WTC11 (cell line): ENCODE data around the gene RNPEPL1. TPM values are rescaled to one million over a fixed set of nuclear protein-coding genes. Genes with fewer than 3 reads are reported as not detected.

Experiments
- ATAC-seq: fragments of 200-7000 bp; cut with Tn5 transposase; 2 replicates; pipeline ENCODE4 v1.10.0; 2021; ENCODE audit warnings: mild to moderate bottlenecking, moderate library complexity
- CTCF ChIA-PET: fragments of 300-600 bp; sonication (Branson Sonifier 250); formaldehyde crosslinking; loops from one replicate; lab custom pipeline; 2021; ENCODE audit warnings: antibody characterized with exemption; lab: Charles Lee
- POLR2A ChIA-PET: fragments of 350-600 bp; sonication (Branson Sonifier 250); formaldehyde crosslinking; loops from one replicate; lab custom pipeline; 2021; ENCODE audit warnings: antibody characterized with exemption; lab: Charles Lee
- DNase-seq: peaks from one replicate; pipeline ENCODE4 v3.0.0; 2021; ENCODE audit warnings: low spot score
- H3K27ac Mint-ChIP-seq: 2 replicates; pipeline ENCODE4 v1.8.0; 2021; ENCODE audit warnings: mixed read lengths
- H3K27me3 Mint-ChIP-seq: 2 replicates; pipeline ENCODE4 v1.8.0; 2021; ENCODE audit warnings: low read depth, mild to moderate bottlenecking, moderate library complexity, mixed read lengths
- H3K36me3 Mint-ChIP-seq: 2 replicates; pipeline ENCODE4 v1.8.0; 2021; ENCODE audit warnings: mixed read lengths
- H3K4me1 Mint-ChIP-seq: 2 replicates; pipeline ENCODE4 v1.8.0; 2022; ENCODE audit warnings: mixed read lengths
- H3K4me3 Mint-ChIP-seq: 2 replicates; pipeline ENCODE4 v1.8.0; 2021; ENCODE audit warnings: mild to moderate bottlenecking, moderate library complexity, mixed read lengths
- H3K9me3 Mint-ChIP-seq: 2 replicates; pipeline ENCODE4 v1.8.0; 2021; ENCODE audit warnings: mixed read lengths
- FOXK1 ChIP-seq: sonication (generic); formaldehyde crosslinking; IDR thresholded peaks from 2 replicates; pipeline ENCODE4 v1.8.0; 2022; ENCODE audit warnings: mild to moderate bottlenecking, moderate library complexity, missing genetic modification reagents
- FOXP1 ChIP-seq: sonication (generic); formaldehyde crosslinking; IDR thresholded peaks from 2 replicates; pipeline ENCODE4 v1.8.0; 2022; ENCODE audit warnings: missing genetic modification reagents, mild to moderate bottlenecking, moderate library complexity, borderline replicate concordance
- GTF2I ChIP-seq: fragments of 250-450 bp; sonication (Bioruptor Pico); conservative IDR thresholded peaks from 2 replicates; pipeline ENCODE4 v1.4.0; 2021; ENCODE audit warnings: mild to moderate bottlenecking
- MXD4 ChIP-seq: fragments of 250-450 bp; sonication (Bioruptor Pico); IDR thresholded peaks from 2 replicates; pipeline ENCODE4 v1.8.0; 2021; ENCODE audit warnings: mild to moderate bottlenecking, moderate library complexity, borderline replicate concordance
- RELA ChIP-seq: sonication (generic); formaldehyde crosslinking; IDR thresholded peaks from 2 replicates; pipeline ENCODE4 v1.8.1; 2022; ENCODE audit warnings: missing genetic modification reagents, mild to moderate bottlenecking, borderline replicate concordance
- SMAD4 ChIP-seq: sonication (generic); formaldehyde crosslinking; IDR thresholded peaks from 2 replicates; pipeline ENCODE4 v1.8.0; 2022; ENCODE audit warnings: mild to moderate bottlenecking, missing genetic modification reagents
- TEAD1 ChIP-seq: sonication (generic); formaldehyde crosslinking; IDR thresholded peaks from 2 replicates; pipeline ENCODE4 v1.8.0; 2022; ENCODE audit warnings: mild to moderate bottlenecking, missing genetic modification reagents
- TP53 ChIP-seq: sonication (generic); formaldehyde crosslinking; IDR thresholded peaks from 2 replicates; pipeline ENCODE4 v1.8.1; 2023; ENCODE audit warnings: mild to moderate bottlenecking, missing genetic modification reagents
- total RNA-seq: library from RNA; stranded (reverse); gene quantifications from 3 replicates; pipeline ENCODE4 v1.2.3, GENCODE V29; 2021
- TF ChIP-seq, protein P1 (sequence below): sonication (generic); formaldehyde crosslinking; IDR thresholded peaks from 2 replicates; pipeline ENCODE4 v1.8.1; 2022; ENCODE audit warnings: low read depth, missing genetic modification reagents, borderline replicate concordance
- TF ChIP-seq, protein P2 (sequence below): sonication (generic); formaldehyde crosslinking; IDR thresholded peaks from 2 replicates; pipeline ENCODE4 v1.8.1; 2022; ENCODE audit warnings: mild to moderate bottlenecking, missing genetic modification reagents, moderate library complexity, borderline replicate concordance
- TF ChIP-seq, protein P3 (sequence below): sonication (generic); formaldehyde crosslinking; IDR thresholded peaks from 2 replicates; pipeline ENCODE4 v1.8.1; 2023; ENCODE audit warnings: mild to moderate bottlenecking, missing genetic modification reagents, moderate library complexity
- TF ChIP-seq, protein P4 (sequence below): sonication (generic); formaldehyde crosslinking; IDR thresholded peaks from 2 replicates; pipeline ENCODE4 v1.8.0; 2022; ENCODE audit warnings: missing genetic modification reagents
- TF ChIP-seq, protein P5 (sequence below): fragments of 250-450 bp; sonication (Bioruptor Pico); conservative IDR thresholded peaks from 2 replicates; pipeline ENCODE4 v1.9.0; 2021; ENCODE audit warnings: mild to moderate bottlenecking
- TF ChIP-seq, protein P6 (sequence below): fragments of 250-450 bp; sonication (Bioruptor Pico); IDR thresholded peaks from 2 replicates; pipeline ENCODE4 v1.8.0; 2021; ENCODE audit warnings: mild to moderate bottlenecking
- TF ChIP-seq, protein P7 (sequence below): sonication (generic); formaldehyde crosslinking; IDR thresholded peaks from 2 replicates; pipeline ENCODE4 v1.8.1; 2023; ENCODE audit warnings: mild to moderate bottlenecking, missing genetic modification reagents, moderate library complexity

Gene RNPEPL1
- total RNA-seq, 1 experiment from 2014 or later: 18.8 TPM

DNA sequence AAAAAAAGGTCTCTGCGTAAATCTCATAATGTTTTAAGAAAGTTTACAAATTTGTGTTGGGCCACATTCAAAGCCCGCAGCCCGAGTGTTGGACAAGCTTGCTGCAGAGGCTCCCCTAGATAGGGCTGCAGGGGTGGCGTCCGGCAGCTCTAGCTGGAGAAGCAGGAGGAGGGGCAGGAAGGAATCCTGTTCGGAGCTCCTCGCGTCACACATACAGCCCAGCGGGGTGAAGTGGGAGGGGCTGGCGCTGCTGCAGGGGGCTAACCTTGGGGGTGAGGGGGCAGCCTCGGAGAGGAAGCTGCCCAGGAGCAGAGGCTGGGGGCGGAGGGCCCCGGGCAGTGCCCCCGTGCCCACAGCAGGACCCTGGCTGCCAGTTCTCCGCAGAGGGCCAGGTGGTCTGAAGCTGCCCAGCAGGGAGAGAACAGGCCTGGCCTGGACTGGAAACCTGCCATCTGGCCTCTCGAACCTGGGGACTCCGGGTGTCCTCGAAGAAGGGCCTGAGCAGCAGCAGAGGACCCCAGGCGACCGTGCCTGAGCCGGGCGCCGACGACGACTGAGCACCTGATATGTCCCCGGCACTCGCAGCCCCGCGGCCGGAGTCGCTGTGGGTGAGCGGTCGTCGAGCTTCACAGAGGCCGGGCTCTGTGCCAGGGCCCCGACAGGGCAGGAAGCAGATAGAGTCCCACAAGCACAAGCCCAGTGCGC, 54.4 kb downstream of the RNPEPL1 start (continued):
- TF ChIP-seq, protein P1, sequence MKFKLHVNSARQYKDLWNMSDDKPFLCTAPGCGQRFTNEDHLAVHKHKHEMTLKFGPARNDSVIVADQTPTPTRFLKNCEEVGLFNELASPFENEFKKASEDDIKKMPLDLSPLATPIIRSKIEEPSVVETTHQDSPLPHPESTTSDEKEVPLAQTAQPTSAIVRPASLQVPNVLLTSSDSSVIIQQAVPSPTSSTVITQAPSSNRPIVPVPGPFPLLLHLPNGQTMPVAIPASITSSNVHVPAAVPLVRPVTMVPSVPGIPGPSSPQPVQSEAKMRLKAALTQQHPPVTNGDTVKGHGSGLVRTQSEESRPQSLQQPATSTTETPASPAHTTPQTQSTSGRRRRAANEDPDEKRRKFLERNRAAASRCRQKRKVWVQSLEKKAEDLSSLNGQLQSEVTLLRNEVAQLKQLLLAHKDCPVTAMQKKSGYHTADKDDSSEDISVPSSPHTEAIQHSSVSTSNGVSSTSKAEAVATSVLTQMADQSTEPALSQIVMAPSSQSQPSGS (CRISPR knock-in tag): no peak
- TF ChIP-seq, protein P2, sequence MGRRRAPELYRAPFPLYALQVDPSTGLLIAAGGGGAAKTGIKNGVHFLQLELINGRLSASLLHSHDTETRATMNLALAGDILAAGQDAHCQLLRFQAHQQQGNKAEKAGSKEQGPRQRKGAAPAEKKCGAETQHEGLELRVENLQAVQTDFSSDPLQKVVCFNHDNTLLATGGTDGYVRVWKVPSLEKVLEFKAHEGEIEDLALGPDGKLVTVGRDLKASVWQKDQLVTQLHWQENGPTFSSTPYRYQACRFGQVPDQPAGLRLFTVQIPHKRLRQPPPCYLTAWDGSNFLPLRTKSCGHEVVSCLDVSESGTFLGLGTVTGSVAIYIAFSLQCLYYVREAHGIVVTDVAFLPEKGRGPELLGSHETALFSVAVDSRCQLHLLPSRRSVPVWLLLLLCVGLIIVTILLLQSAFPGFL (CRISPR knock-in tag): no peak
- TF ChIP-seq, protein P3, sequence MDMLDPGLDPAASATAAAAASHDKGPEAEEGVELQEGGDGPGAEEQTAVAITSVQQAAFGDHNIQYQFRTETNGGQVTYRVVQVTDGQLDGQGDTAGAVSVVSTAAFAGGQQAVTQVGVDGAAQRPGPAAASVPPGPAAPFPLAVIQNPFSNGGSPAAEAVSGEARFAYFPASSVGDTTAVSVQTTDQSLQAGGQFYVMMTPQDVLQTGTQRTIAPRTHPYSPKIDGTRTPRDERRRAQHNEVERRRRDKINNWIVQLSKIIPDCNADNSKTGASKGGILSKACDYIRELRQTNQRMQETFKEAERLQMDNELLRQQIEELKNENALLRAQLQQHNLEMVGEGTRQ (CRISPR knock-in tag): no peak

DNA sequence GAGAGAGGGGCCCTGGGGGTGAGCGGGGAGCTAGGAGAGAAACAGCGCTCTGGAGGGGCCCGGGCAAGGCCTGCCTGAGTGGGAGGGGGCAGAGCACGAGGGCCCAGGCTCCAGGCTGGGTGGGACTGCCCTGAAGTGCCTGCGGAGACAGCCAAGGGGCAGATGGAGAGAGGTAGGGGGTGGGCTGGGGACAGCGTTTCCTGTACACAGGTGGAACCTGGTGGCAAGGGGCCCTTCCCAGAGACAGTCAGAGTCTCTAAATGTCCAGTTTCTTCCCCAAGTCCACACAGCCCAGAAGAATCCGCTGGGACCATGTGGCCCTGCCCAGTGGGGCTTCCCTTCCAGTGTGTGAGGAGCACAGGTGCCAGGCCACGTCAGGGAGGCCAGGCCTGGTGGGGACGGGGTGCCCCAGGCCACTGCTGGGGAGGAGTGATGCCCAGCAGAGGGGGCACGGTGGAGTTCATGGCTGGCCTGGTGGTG, 55.3 kb downstream of the RNPEPL1 start:
- POLR2A ChIA-PET: no interaction called here
- Mint-ChIP-seq H3K27me3 (no peaks in the 10 kb centered on the region), H3K9me3 (peaks cover 8% of the 10 kb centered on the region), H3K27ac (no peak overlapping the region), H3K36me3 (peaks cover 6% of the 10 kb centered on the region), H3K4me1 (no peaks in the 10 kb centered on the region), H3K4me3 (no peak overlapping the region)
- no peak for TF ChIP-seq FOXK1 (CRISPR knock-in tag)
- no peak for TF ChIP-seq SMAD4 (CRISPR knock-in tag)
- TF ChIP-seq GTF2I (CRISPR knock-in tag): no peak
- TF ChIP-seq, protein P4, sequence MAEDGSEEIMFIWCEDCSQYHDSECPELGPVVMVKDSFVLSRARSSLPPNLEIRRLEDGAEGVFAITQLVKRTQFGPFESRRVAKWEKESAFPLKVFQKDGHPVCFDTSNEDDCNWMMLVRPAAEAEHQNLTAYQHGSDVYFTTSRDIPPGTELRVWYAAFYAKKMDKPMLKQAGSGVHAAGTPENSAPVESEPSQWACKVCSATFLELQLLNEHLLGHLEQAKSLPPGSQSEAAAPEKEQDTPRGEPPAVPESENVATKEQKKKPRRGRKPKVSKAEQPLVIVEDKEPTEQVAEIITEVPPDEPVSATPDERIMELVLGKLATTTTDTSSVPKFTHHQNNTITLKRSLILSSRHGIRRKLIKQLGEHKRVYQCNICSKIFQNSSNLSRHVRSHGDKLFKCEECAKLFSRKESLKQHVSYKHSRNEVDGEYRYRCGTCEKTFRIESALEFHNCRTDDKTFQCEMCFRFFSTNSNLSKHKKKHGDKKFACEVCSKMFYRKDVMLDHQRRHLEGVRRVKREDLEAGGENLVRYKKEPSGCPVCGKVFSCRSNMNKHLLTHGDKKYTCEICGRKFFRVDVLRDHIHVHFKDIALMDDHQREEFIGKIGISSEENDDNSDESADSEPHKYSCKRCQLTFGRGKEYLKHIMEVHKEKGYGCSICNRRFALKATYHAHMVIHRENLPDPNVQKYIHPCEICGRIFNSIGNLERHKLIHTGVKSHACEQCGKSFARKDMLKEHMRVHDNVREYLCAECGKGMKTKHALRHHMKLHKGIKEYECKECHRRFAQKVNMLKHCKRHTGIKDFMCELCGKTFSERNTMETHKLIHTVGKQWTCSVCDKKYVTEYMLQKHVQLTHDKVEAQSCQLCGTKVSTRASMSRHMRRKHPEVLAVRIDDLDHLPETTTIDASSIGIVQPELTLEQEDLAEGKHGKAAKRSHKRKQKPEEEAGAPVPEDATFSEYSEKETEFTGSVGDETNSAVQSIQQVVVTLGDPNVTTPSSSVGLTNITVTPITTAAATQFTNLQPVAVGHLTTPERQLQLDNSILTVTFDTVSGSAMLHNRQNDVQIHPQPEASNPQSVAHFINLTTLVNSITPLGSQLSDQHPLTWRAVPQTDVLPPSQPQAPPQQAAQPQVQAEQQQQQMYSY: no peak
- TF ChIP-seq TP53 (CRISPR knock-in tag): no peak
- TF ChIP-seq FOXP1 (CRISPR knock-in tag): no peak
- TF ChIP-seq, protein P5, sequence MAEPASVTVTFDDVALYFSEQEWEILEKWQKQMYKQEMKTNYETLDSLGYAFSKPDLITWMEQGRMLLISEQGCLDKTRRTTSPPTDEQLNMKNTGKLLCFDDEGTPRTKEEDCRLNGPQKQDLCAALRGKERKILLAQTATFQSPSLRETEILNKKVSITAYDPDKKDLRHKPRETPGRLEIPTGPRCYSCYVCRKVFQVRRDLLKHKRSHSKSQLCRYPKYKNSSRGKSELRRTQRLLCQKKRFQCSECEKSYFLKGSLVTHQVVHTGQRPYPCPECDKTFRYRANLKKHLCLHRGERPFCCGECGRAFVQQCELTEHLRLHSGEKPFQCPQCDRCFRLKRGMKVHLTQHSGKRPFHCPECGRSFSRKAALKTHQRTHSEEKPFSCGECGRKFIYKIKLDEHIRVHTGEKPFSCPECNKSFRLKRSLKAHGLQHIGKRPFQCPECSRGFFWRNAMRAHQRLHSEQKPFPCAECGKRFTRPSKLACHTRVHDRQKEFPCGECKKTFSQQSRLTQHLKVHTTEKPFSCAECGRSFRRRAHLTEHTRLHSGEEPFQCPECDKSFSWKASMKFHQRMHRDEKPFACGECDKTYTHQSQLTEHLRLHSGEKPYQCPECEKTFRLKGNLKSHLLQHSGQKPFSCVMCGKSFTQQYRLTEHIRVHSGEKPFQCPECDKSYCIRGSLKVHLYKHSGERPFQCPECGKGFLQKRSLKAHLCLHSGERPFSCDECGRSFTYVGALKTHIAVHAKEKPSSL (CRISPR knock-in tag): no peak
- TF ChIP-seq, protein P6, sequence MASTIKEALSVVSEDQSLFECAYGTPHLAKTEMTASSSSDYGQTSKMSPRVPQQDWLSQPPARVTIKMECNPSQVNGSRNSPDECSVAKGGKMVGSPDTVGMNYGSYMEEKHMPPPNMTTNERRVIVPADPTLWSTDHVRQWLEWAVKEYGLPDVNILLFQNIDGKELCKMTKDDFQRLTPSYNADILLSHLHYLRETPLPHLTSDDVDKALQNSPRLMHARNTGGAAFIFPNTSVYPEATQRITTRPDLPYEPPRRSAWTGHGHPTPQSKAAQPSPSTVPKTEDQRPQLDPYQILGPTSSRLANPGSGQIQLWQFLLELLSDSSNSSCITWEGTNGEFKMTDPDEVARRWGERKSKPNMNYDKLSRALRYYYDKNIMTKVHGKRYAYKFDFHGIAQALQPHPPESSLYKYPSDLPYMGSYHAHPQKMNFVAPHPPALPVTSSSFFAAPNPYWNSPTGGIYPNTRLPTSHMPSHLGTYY (CRISPR knock-in tag): no peak
- no peak for TF ChIP-seq MXD4 (CRISPR knock-in tag)
- TF ChIP-seq TEAD1 (CRISPR knock-in tag): no peak
- TF ChIP-seq RELA (CRISPR knock-in tag): no peak
- TF ChIP-seq, protein P7, sequence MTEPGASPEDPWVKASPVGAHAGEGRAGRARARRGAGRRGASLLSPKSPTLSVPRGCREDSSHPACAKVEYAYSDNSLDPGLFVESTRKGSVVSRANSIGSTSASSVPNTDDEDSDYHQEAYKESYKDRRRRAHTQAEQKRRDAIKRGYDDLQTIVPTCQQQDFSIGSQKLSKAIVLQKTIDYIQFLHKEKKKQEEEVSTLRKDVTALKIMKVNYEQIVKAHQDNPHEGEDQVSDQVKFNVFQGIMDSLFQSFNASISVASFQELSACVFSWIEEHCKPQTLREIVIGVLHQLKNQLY (CRISPR knock-in tag): no peak
- CTCF ChIA-PET: no interaction called here
- ATAC-seq (no peak), DNase-seq (peak; percentile 10)
